SKM-1 treated with dmso at 0.1 percent for 144 hours (cell line): Measurements from ENCODE around the gene KDM4D.
A peak's percentile ranks its signal among the peaks of the same experiment; 100 is the strongest.
"Not testable (repeated sequence)": the region's sequence is repeated elsewhere in the genome, so short reads cannot be mapped to it uniquely, and the experiment has no call there.

Experiments used
- DNase-seq: peaks from one replicate; lab custom pipeline; 2025; ENCODE audit not compliant: unreplicated experiment; lab: John Stamatoyannopoulos, UW

The KDM4D gene

GRCh38 chr11:94956963-94957362, 16.5 kb upstream of the KDM4D start:
- no peak for DNase-seq

- no peak for DNase-seq
Observed at GRCh38 chr11:94958121-94958696, 15.3 kb upstream of the KDM4D start.

GRCh38 chr11:94959179-94959578, 14.3 kb upstream of the KDM4D start:
- no peak for DNase-seq

- no peak for DNase-seq
Observed at GRCh38 chr11:94960488-94960887, 13.0 kb upstream of the KDM4D start.

GRCh38 chr11:94961255-94961654, 12.3 kb upstream of the KDM4D start:
- DNase-seq, result no peak

GRCh38 chr11:94964934-94965333, 8.6 kb upstream of the KDM4D start:
- no peak for DNase-seq

GRCh38 chr11:94968334-94968958, 5.1 kb upstream of the KDM4D start:
- DNase-seq, result peak; percentile 26

- no peak for DNase-seq
Observed at GRCh38 chr11:94972700-94973098, 810 bp upstream of the KDM4D start.

GRCh38 chr11:94974178-94974577, 669 bp downstream of the KDM4D start:
- DNase-seq, result no peak

- no peak for DNase-seq
Observed at GRCh38 chr11:94975599-94975998, 2.1 kb downstream of the KDM4D start.

- no peak for DNase-seq
Observed at GRCh38 chr11:94987378-94987777, 13.9 kb downstream of the KDM4D start.

GRCh38 chr11:94988748-94989147, 15.2 kb downstream of the KDM4D start:
- DNase-seq, result no peak

- no peak for DNase-seq
Observed at GRCh38 chr11:94993400-94993943, 20.0 kb downstream of the KDM4D start.

- no peak for DNase-seq
Observed at GRCh38 chr11:94997437-94997836, 23.9 kb downstream of the KDM4D start.

GRCh38 chr11:94998285-94998684, 24.8 kb downstream of the KDM4D start:
- DNase-seq, result no peak

GRCh38 chr11:95003716-95004115, 30.2 kb downstream of the KDM4D start:
- DNase-seq, result no peak

- DNase-seq, result no peak
Observed at GRCh38 chr11:95005642-95006041, 32.1 kb downstream of the KDM4D start.

GRCh38 chr11:95011376-95011775, 37.9 kb downstream of the KDM4D start:
- no peak for DNase-seq

- no peak for DNase-seq
Observed at GRCh38 chr11:95014184-95014821, 40.8 kb downstream of the KDM4D start.

- no peak for DNase-seq
Observed at GRCh38 chr11:95016139-95016538, 42.6 kb downstream of the KDM4D start.

- DNase-seq, result not testable (repeated sequence)
Observed at GRCh38 chr11:95021468-95021867, 48.0 kb downstream of the KDM4D start.

- no peak for DNase-seq
Observed at GRCh38 chr11:95024958-95025357, 51.4 kb downstream of the KDM4D start, which contains the start of gene KDM4E. Gene KDM4E, plus strand, starts transcription at chr11:95025258. Its CDS starts 300 bp downstream, at chr11:95025558.
